B cell (primary cell): ENCODE results near the gene EFCC1.

ENCODE experiments used
- CTCF ChIP-seq: fragments of 200-600 bp; IDR thresholded peaks from one replicate; pipeline ENCODE4 v1.8.0; 2022; ENCODE audit warnings: antibody characterized with exemption, mild to moderate bottlenecking
- EZH2 ChIP-seq: IDR thresholded peaks from 2 replicates; pipeline ENCODE4 v1.6.1; 2012; ENCODE audit warnings: borderline replicate concordance, low read depth, mild to moderate bottlenecking, moderate library complexity, low read length; ENCODE audit not compliant: insufficient read depth, poor library complexity, severe bottlenecking

DNA sequence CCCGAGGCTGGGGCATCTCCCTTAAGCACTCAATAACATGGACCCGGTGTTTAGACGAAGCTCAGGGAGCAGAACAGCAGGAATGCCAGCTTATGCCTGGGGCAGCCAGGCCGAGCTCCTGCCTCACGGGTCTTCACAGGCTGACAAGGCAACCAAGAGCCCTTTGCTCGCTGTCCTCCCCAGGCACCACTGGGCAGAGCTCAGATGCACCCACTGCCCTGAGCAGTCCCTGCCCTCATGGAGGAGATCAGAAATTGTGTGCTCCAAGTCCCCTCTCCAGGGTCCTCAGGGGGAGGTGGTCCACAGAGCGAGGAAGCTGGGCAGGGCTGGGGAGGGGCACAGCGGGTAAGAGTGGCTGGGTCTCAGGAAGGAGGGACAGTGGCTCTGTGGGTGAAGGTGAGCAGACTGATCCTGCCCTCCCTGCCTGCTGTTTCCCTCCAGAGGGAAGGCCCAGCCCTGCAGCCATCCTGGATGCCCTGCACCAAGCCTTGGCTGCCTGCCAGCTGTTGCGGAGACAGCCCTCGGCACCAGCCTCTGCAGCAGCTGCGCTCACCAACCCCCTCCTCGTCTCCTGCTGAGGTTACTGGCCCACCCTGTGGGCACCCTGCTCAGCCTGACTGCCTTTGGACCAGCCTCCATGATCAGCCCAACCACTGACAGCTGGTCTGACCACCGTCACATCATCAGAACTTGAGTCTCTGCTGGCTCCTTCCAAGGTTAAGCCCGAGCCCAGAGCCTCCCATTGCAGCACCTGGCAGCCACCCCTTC lies 38.4 kb downstream of the EFCC1 start:
- TF ChIP-seq CTCF (no peak), EZH2 (no peak)
